Measurements from ENCODE around the gene HMCN1.

DNA sequence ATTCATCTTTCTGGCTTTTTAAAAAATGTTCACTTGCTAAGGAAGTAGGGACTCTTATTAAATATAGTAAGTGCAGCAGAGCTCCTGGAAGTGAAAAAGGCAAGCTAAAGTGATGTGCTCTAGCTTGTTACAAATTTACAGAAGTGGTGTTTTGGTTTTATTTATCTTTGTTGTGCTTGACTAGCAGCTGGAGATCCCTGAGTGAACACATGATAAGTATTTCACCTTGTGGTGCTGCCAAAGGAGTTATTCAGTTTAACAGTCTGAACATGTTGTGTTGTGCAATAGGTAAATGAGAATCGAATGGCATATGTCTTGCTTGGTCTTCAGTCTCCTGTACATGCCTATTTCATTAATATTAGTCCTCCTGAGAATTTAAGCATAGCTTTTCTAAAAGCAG, 325.1 kb downstream of the HMCN1 start:
- TF ChIP-seq SMC3 (conservative IDR thresholded peaks at IDR 0.05; ENCODE audit: poor library complexity) = no peak
- TF ChIP-seq, protein P1, sequence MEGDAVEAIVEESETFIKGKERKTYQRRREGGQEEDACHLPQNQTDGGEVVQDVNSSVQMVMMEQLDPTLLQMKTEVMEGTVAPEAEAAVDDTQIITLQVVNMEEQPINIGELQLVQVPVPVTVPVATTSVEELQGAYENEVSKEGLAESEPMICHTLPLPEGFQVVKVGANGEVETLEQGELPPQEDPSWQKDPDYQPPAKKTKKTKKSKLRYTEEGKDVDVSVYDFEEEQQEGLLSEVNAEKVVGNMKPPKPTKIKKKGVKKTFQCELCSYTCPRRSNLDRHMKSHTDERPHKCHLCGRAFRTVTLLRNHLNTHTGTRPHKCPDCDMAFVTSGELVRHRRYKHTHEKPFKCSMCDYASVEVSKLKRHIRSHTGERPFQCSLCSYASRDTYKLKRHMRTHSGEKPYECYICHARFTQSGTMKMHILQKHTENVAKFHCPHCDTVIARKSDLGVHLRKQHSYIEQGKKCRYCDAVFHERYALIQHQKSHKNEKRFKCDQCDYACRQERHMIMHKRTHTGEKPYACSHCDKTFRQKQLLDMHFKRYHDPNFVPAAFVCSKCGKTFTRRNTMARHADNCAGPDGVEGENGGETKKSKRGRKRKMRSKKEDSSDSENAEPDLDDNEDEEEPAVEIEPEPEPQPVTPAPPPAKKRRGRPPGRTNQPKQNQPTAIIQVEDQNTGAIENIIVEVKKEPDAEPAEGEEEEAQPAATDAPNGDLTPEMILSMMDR (IDR thresholded peaks at IDR 0.05; ENCODE audit: poor library complexity, severe bottlenecking) = no peak
- TF ChIP-seq EP300 (conservative IDR thresholded peaks at IDR 0.05; ENCODE audit: poor library complexity, severe bottlenecking) = no peak
- no peak for TF ChIP-seq RAD21 (conservative IDR thresholded peaks at IDR 0.05)
- no peak for TF ChIP-seq MXI1 (conservative IDR thresholded peaks at IDR 0.05; ENCODE audit: poor library complexity, severe bottlenecking)
